WTC11 (cell line): ENCODE measurements around the gene PCDH9. TPM values are rescaled to one million over a fixed set of nuclear protein-coding genes. Genes with fewer than 3 reads are reported as not detected.

Experiments
- ATAC-seq: fragments of 200-7000 bp; cut with Tn5 transposase; 2 replicates; pipeline ENCODE4 v1.10.0; 2021; ENCODE audit warnings: mild to moderate bottlenecking, moderate library complexity
- CTCF ChIA-PET: fragments of 300-600 bp; sonication (Branson Sonifier 250); formaldehyde crosslinking; loops from one replicate; lab custom pipeline; 2021; ENCODE audit warnings: antibody characterized with exemption; lab: Charles Lee
- POLR2A ChIA-PET: fragments of 350-600 bp; sonication (Branson Sonifier 250); formaldehyde crosslinking; loops from one replicate; lab custom pipeline; 2021; ENCODE audit warnings: antibody characterized with exemption; lab: Charles Lee
- DNase-seq: peaks from one replicate; pipeline ENCODE4 v3.0.0; 2021; ENCODE audit warnings: low spot score
- H3K27ac Mint-ChIP-seq: 2 replicates; pipeline ENCODE4 v1.8.0; 2021; ENCODE audit warnings: mixed read lengths
- H3K27me3 Mint-ChIP-seq: 2 replicates; pipeline ENCODE4 v1.8.0; 2021; ENCODE audit warnings: low read depth, mild to moderate bottlenecking, moderate library complexity, mixed read lengths
- H3K36me3 Mint-ChIP-seq: 2 replicates; pipeline ENCODE4 v1.8.0; 2021; ENCODE audit warnings: mixed read lengths
- H3K4me1 Mint-ChIP-seq: 2 replicates; pipeline ENCODE4 v1.8.0; 2022; ENCODE audit warnings: mixed read lengths
- H3K4me3 Mint-ChIP-seq: 2 replicates; pipeline ENCODE4 v1.8.0; 2021; ENCODE audit warnings: mild to moderate bottlenecking, moderate library complexity, mixed read lengths
- H3K9me3 Mint-ChIP-seq: 2 replicates; pipeline ENCODE4 v1.8.0; 2021; ENCODE audit warnings: mixed read lengths
- CBFB ChIP-seq: sonication (generic); formaldehyde crosslinking; IDR thresholded peaks from 2 replicates; pipeline ENCODE4 v1.8.1; 2022; ENCODE audit warnings: mild to moderate bottlenecking, low read depth, missing genetic modification reagents
- CREM ChIP-seq: sonication (generic); formaldehyde crosslinking; IDR thresholded peaks from 2 replicates; pipeline ENCODE4 v1.8.1; 2022; ENCODE audit warnings: mild to moderate bottlenecking, missing genetic modification reagents, moderate library complexity
- EMX1 ChIP-seq: fragments of 250-450 bp; sonication (Bioruptor Pico); IDR thresholded peaks from 2 replicates; pipeline ENCODE4 v1.8.0; 2021; ENCODE audit warnings: mild to moderate bottlenecking
- ESRRA ChIP-seq: sonication (generic); formaldehyde crosslinking; IDR thresholded peaks from 2 replicates; pipeline ENCODE4 v1.8.1; 2022; ENCODE audit warnings: mild to moderate bottlenecking, missing genetic modification reagents, borderline replicate concordance
- ETV6 ChIP-seq: sonication (generic); formaldehyde crosslinking; IDR thresholded peaks from 2 replicates; pipeline ENCODE4 v1.8.1; 2022; ENCODE audit warnings: mild to moderate bottlenecking, missing genetic modification reagents
- FOXJ3 ChIP-seq: sonication (generic); formaldehyde crosslinking; IDR thresholded peaks from 2 replicates; pipeline ENCODE4 v1.9.0; 2021; ENCODE audit warnings: missing genetic modification reagents, mild to moderate bottlenecking, borderline replicate concordance
- FOXK1 ChIP-seq: sonication (generic); formaldehyde crosslinking; IDR thresholded peaks from 2 replicates; pipeline ENCODE4 v1.8.0; 2022; ENCODE audit warnings: mild to moderate bottlenecking, moderate library complexity, missing genetic modification reagents
- GABPB1 ChIP-seq: sonication (generic); formaldehyde crosslinking; IDR thresholded peaks from 2 replicates; pipeline ENCODE4 v1.8.1; 2023; ENCODE audit warnings: mild to moderate bottlenecking, missing genetic modification reagents
- GTF2I ChIP-seq: fragments of 250-450 bp; sonication (Bioruptor Pico); conservative IDR thresholded peaks from 2 replicates; pipeline ENCODE4 v1.4.0; 2021; ENCODE audit warnings: mild to moderate bottlenecking
- JAZF1 ChIP-seq: fragments of 250-450 bp; sonication (Bioruptor Pico); IDR thresholded peaks from 2 replicates; pipeline ENCODE4 v1.9.0; 2021; ENCODE audit warnings: moderate library complexity, mild to moderate bottlenecking, inconsistent platforms
- MXD4 ChIP-seq: fragments of 250-450 bp; sonication (Bioruptor Pico); IDR thresholded peaks from 2 replicates; pipeline ENCODE4 v1.8.0; 2021; ENCODE audit warnings: mild to moderate bottlenecking, moderate library complexity, borderline replicate concordance
- MYBL2 ChIP-seq: sonication (generic); formaldehyde crosslinking; IDR thresholded peaks from 2 replicates; pipeline ENCODE4 v1.8.1; 2023; ENCODE audit warnings: mild to moderate bottlenecking, moderate library complexity, missing genetic modification reagents
- NFYB ChIP-seq: sonication (generic); formaldehyde crosslinking; conservative IDR thresholded peaks from 2 replicates; pipeline ENCODE4 v1.8.0; 2022; ENCODE audit warnings: low read depth, missing genetic modification reagents
- NR1H2 ChIP-seq: sonication (generic); formaldehyde crosslinking; IDR thresholded peaks from 2 replicates; pipeline ENCODE4 v1.9.0; 2021; ENCODE audit warnings: mild to moderate bottlenecking, moderate library complexity, missing genetic modification reagents
- PRRX2 ChIP-seq: fragments of 250-450 bp; sonication (Bioruptor Pico); IDR thresholded peaks from 2 replicates; pipeline ENCODE4 v1.8.0; 2021; ENCODE audit warnings: mild to moderate bottlenecking
- TCF7 ChIP-seq: sonication (generic); formaldehyde crosslinking; IDR thresholded peaks from 2 replicates; pipeline ENCODE4 v1.8.0; 2022; ENCODE audit warnings: mild to moderate bottlenecking, low read depth, missing genetic modification reagents, moderate library complexity
- TEAD1 ChIP-seq: sonication (generic); formaldehyde crosslinking; IDR thresholded peaks from 2 replicates; pipeline ENCODE4 v1.8.0; 2022; ENCODE audit warnings: mild to moderate bottlenecking, missing genetic modification reagents
- TEAD4 ChIP-seq: sonication (generic); formaldehyde crosslinking; IDR thresholded peaks from 2 replicates; pipeline ENCODE4 v1.8.0; 2022; ENCODE audit warnings: mild to moderate bottlenecking, missing genetic modification reagents
- TP53 ChIP-seq: sonication (generic); formaldehyde crosslinking; IDR thresholded peaks from 2 replicates; pipeline ENCODE4 v1.8.1; 2023; ENCODE audit warnings: mild to moderate bottlenecking, missing genetic modification reagents
- ZBTB21 ChIP-seq: sonication (generic); formaldehyde crosslinking; IDR thresholded peaks from 2 replicates; pipeline ENCODE4 v1.8.1; 2023; ENCODE audit warnings: mild to moderate bottlenecking, missing genetic modification reagents, borderline replicate concordance
- ZNF671 ChIP-seq: fragments of 250-450 bp; sonication (Bioruptor Pico); IDR thresholded peaks from 2 replicates; pipeline ENCODE4 v1.8.0; 2021; ENCODE audit warnings: mild to moderate bottlenecking
- total RNA-seq: library from RNA; stranded (reverse); gene quantifications from 3 replicates; pipeline ENCODE4 v1.2.3, GENCODE V29; 2021
- TF ChIP-seq, protein P1 (sequence below): sonication (generic); formaldehyde crosslinking; IDR thresholded peaks from 2 replicates; pipeline ENCODE4 v1.8.1; 2023; ENCODE audit warnings: mild to moderate bottlenecking, moderate library complexity, missing genetic modification reagents
- TF ChIP-seq, protein P2 (sequence below): sonication (generic); formaldehyde crosslinking; IDR thresholded peaks from 2 replicates; pipeline ENCODE4 v1.8.1; 2022; ENCODE audit warnings: mild to moderate bottlenecking, moderate library complexity, missing genetic modification reagents
- TF ChIP-seq, protein P3 (sequence below): sonication (generic); formaldehyde crosslinking; IDR thresholded peaks from 2 replicates; pipeline ENCODE4 v1.8.0; 2023; ENCODE audit warnings: mild to moderate bottlenecking, missing genetic modification reagents
- TF ChIP-seq, protein P4 (sequence below): fragments of 250-450 bp; sonication (Bioruptor Pico); conservative IDR thresholded peaks from 2 replicates; pipeline ENCODE4 v1.9.0; 2021; ENCODE audit warnings: mild to moderate bottlenecking
- TF ChIP-seq, protein P5 (sequence below): fragments of 250-450 bp; sonication (Bioruptor Pico); IDR thresholded peaks from 2 replicates; pipeline ENCODE4 v1.9.0; 2021; ENCODE audit warnings: mild to moderate bottlenecking
- TF ChIP-seq, protein P6 (sequence below): sonication (generic); formaldehyde crosslinking; IDR thresholded peaks from 2 replicates; pipeline ENCODE4 v1.8.1; 2023; ENCODE audit warnings: mild to moderate bottlenecking, missing genetic modification reagents

PCDH9 gene
- total RNA-seq, 1 experiment from 2014 or later: 0.48 TPM

DNA sequence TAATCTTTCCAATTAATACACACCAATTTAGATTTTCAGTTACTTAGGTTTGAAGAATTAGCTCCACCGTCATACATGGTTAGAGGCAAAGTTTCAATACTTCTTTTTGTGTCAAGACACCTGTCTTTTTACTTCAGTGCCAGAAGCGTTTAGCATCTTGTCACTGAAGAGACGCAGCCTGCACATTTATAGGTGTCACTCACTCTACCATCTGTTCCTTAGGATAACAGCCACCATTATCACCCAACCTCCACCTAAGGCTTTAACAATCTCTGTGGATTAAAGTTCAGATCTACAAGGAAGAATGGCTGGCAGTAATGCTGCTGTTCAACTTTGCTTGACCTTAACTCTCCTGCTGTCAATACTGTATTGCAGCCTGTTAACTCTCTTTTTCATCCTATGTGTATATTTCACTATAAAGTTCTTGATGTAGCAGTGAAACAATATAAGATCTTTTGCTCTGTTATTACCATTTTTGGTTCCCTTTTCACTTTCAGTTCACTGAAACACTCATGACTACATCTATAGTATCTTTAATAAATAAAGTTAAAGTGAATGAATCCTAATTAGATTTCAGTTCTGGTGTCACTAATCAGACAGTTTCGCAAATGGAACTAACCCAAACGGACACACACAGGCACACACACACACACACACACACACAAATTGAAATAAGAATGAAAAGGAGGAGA is 435.6 kb downstream of the PCDH9 start:
- TF ChIP-seq JAZF1 (CRISPR knock-in tag) (no peak), GTF2I (CRISPR knock-in tag) (no peak), CREM (CRISPR knock-in tag) (no peak), MXD4 (CRISPR knock-in tag) (no peak), EMX1 (CRISPR knock-in tag) (no peak), TEAD1 (CRISPR knock-in tag) (no peak), ZNF671 (CRISPR knock-in tag) (no peak), NR1H2 (no peak), TP53 (no peak), TCF7 (CRISPR knock-in tag) (no peak), TEAD4 (CRISPR knock-in tag) (no peak), NFYB (CRISPR knock-in tag) (no peak), MYBL2 (no peak)
- TF ChIP-seq, protein P1, sequence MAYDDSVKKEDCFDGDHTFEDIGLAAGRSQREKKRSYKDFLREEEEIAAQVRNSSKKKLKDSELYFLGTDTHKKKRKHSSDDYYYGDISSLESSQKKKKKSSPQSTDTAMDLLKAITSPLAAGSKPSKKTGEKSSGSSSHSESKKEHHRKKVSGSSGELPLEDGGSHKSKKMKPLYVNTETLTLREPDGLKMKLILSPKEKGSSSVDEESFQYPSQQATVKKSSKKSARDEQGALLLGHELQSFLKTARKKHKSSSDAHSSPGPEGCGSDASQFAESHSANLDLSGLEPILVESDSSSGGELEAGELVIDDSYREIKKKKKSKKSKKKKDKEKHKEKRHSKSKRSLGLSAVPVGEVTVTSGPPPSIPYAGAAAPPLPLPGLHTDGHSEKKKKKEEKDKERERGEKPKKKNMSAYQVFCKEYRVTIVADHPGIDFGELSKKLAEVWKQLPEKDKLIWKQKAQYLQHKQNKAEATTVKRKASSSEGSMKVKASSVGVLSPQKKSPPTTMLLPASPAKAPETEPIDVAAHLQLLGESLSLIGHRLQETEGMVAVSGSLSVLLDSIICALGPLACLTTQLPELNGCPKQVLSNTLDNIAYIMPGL: no peak
- TF ChIP-seq, protein P2, sequence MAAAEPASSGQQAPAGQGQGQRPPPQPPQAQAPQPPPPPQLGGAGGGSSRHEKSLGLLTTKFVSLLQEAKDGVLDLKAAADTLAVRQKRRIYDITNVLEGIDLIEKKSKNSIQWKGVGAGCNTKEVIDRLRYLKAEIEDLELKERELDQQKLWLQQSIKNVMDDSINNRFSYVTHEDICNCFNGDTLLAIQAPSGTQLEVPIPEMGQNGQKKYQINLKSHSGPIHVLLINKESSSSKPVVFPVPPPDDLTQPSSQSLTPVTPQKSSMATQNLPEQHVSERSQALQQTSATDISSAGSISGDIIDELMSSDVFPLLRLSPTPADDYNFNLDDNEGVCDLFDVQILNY (CRISPR knock-in tag): no peak
- TF ChIP-seq, protein P3, sequence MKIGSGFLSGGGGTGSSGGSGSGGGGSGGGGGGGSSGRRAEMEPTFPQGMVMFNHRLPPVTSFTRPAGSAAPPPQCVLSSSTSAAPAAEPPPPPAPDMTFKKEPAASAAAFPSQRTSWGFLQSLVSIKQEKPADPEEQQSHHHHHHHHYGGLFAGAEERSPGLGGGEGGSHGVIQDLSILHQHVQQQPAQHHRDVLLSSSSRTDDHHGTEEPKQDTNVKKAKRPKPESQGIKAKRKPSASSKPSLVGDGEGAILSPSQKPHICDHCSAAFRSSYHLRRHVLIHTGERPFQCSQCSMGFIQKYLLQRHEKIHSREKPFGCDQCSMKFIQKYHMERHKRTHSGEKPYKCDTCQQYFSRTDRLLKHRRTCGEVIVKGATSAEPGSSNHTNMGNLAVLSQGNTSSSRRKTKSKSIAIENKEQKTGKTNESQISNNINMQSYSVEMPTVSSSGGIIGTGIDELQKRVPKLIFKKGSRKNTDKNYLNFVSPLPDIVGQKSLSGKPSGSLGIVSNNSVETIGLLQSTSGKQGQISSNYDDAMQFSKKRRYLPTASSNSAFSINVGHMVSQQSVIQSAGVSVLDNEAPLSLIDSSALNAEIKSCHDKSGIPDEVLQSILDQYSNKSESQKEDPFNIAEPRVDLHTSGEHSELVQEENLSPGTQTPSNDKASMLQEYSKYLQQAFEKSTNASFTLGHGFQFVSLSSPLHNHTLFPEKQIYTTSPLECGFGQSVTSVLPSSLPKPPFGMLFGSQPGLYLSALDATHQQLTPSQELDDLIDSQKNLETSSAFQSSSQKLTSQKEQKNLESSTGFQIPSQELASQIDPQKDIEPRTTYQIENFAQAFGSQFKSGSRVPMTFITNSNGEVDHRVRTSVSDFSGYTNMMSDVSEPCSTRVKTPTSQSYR: no peak
- TF ChIP-seq, all 79 proteins: peak for 0
- CTCF ChIA-PET: no interaction called here
- H3K27me3 Mint-ChIP-seq: no peaks in the 10 kb centered on the region
- DNase-seq (no peak), ATAC-seq (no peak)
- POLR2A ChIA-PET: no interaction called here
- no peak overlapping the region for H3K27ac Mint-ChIP-seq
- no peaks in the 10 kb centered on the region for H3K9me3 Mint-ChIP-seq
- H3K36me3 Mint-ChIP-seq: no peaks in the 10 kb centered on the region
- no peaks in the 10 kb centered on the region for H3K4me1 Mint-ChIP-seq
- H3K4me3 Mint-ChIP-seq: no peak overlapping the region

DNA sequence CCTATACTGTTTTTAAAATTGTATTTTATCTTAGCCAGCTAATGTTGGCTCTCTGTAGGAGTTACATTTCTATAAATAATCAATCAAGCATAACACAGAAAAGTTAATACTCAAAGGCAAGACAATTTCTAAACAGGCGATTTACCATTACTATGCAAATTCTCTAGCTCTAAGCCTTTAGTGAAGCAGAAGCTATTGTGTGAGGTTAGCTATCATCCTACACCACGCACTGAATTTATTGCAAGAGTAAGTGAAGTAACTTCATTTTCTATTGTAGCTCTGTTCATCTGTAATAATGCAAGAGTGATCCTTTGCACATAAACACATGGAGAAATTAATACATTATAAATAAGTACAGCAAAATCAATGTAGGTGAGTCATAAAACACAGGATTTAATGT is 439.3 kb downstream of the PCDH9 start:
- Mint-ChIP-seq H3K4me3 (no peak overlapping the region), H3K27me3 (no peaks in the 10 kb centered on the region), H3K36me3 (no peaks in the 10 kb centered on the region), H3K27ac (no peak overlapping the region), H3K4me1 (peaks cover 5% of the 10 kb centered on the region), H3K9me3 (no peaks in the 10 kb centered on the region)
- ChIA-PET CTCF (no interaction called here), POLR2A (no interaction called here)
- ATAC-seq: no peak
- no peak for DNase-seq
- TF ChIP-seq ETV6 (CRISPR knock-in tag) (no peak), FOXJ3 (CRISPR knock-in tag) (no peak), MYBL2 (no peak), ZBTB21 (CRISPR knock-in tag) (no peak), EMX1 (CRISPR knock-in tag) (no peak), GABPB1 (CRISPR knock-in tag) (no peak), CBFB (CRISPR knock-in tag) (no peak), ESRRA (CRISPR knock-in tag) (no peak), NFYB (CRISPR knock-in tag) (no peak), PRRX2 (CRISPR knock-in tag) (no peak), FOXK1 (CRISPR knock-in tag) (no peak)
- TF ChIP-seq, protein P4, sequence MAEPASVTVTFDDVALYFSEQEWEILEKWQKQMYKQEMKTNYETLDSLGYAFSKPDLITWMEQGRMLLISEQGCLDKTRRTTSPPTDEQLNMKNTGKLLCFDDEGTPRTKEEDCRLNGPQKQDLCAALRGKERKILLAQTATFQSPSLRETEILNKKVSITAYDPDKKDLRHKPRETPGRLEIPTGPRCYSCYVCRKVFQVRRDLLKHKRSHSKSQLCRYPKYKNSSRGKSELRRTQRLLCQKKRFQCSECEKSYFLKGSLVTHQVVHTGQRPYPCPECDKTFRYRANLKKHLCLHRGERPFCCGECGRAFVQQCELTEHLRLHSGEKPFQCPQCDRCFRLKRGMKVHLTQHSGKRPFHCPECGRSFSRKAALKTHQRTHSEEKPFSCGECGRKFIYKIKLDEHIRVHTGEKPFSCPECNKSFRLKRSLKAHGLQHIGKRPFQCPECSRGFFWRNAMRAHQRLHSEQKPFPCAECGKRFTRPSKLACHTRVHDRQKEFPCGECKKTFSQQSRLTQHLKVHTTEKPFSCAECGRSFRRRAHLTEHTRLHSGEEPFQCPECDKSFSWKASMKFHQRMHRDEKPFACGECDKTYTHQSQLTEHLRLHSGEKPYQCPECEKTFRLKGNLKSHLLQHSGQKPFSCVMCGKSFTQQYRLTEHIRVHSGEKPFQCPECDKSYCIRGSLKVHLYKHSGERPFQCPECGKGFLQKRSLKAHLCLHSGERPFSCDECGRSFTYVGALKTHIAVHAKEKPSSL (CRISPR knock-in tag): no peak
- TF ChIP-seq, protein P5, sequence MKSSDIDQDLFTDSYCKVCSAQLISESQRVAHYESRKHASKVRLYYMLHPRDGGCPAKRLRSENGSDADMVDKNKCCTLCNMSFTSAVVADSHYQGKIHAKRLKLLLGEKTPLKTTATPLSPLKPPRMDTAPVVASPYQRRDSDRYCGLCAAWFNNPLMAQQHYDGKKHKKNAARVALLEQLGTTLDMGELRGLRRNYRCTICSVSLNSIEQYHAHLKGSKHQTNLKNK (CRISPR knock-in tag): no peak
- TF ChIP-seq, protein P6, sequence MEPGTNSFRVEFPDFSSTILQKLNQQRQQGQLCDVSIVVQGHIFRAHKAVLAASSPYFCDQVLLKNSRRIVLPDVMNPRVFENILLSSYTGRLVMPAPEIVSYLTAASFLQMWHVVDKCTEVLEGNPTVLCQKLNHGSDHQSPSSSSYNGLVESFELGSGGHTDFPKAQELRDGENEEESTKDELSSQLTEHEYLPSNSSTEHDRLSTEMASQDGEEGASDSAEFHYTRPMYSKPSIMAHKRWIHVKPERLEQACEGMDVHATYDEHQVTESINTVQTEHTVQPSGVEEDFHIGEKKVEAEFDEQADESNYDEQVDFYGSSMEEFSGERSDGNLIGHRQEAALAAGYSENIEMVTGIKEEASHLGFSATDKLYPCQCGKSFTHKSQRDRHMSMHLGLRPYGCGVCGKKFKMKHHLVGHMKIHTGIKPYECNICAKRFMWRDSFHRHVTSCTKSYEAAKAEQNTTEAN (CRISPR knock-in tag): no peak
- TF ChIP-seq, all 79 proteins: peak for 0
